HG03460 (cell line): ENCODE measurements around the gene HSPG2.

ENCODE experiments used
- ATAC-seq: cut with Tn5 transposase; IDR thresholded peaks from one replicate; pipeline ENCODE4 v1.9.1; 2021; ENCODE audit not compliant: unreplicated experiment

Gene HSPG2

DNA sequence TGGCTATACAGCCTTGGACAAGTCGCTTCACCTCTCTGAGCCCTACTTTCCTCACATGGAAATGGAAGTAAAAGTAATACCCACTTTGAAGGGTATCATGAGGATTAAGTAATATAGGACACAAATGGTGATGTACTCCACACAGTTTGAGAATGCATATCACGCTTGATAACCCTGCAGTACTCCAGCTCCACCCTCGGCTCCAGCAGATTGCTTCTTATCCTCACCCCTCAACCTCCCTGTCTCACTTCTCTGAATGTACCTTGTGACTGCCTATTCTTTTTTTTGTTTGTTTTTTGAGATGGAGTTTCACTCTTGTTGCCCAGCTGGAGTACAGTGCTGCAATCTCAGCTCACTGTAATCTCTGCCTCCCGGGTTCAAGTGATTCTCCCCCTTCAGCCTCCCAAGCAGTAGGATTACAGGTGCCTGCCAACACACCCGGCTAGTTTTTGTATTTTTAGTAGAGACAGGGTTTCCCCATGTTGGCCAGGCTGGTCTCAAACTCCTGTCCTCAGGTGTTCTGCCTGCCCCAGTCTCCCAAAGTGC is 69.6 kb downstream of the HSPG2 start:
- no peak for ATAC-seq

- ATAC-seq, result no peak
Measured at GRCh38 chr1:21866707-21867043, 70.4 kb downstream of the HSPG2 start.

DNA sequence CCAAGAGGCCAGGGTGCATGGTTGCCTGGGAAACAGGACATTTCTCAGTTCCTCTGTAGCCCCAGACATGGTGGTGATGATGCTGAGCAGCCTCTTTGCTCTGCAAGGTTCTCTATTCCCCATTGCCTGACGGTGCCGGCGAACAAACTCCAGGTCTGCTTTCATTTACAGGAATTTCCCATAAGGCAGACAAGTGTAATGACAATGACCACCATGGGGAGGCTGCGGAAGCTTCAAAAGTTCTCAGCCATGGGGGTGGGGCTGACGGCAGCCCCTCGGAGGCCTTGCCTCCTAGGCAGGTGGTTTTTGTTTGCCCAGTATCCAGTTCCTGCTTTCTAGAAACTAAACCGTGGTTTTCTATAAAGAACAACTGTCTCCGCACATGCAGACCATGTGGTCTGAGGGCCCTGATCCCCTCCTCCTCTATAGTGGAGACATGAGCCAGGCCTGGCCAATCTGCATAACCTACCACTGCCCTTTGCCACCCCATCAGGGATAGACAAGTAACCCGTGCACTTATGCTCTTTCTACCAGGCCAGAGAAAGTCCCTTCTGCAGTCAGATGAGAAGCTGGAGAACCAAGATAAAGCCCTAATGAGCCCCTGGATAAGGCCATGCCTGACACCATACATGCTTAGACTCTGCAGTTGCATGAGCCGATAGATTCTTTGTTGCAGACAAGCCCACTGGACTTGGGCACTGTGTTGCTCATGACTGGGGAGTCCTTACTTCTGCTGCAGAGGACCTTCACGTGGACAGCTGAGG is 71.0 kb downstream of the HSPG2 start:
- ATAC-seq, result peak; percentile 64

DNA sequence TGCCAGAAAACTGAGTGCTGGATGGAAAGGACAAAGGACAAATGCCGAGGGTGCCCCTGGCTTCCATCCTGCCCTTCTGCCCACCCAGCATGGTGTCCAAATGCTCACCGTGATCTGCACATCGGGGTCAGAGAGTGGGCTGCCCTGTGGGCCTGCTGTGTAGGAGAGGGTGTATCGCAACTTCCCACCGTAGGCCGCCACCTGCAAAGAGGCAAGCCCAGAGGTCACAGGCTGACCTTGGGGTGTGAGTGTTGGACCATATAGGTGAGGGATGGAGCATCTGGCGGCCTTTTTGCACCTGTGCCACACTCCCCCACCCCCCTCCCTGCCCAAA is 71.5 kb downstream of the HSPG2 start:
- ATAC-seq, result peak; percentile 14

GRCh38 chr1:21864730-21865129 is 72.4 kb downstream of the HSPG2 start:
- ATAC-seq, result no peak

DNA sequence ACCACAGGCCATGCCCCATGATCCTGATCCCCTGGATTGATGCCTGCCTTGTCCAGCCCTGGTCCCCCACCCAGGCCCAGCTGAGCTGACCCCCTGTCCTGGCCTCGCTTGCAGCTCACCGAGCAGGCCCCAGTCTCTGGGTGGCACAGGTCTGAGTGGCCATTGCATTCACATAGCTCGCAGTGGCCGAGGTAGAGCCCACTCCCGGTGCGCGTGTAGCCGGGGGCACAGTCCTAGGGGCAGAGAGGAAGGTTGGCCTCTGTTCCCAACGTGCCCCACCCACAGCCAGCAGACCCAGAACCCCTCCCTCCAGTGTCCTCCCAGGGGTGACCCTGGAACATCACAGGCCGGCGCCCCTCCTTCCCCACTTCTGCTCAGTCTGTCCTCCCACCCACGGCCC is 73.1 kb downstream of the HSPG2 start:
- ATAC-seq, result no peak

GRCh38 chr1:21861602-21862429 is 75.3 kb downstream of the HSPG2 start:
- ATAC-seq, result no peak

DNA sequence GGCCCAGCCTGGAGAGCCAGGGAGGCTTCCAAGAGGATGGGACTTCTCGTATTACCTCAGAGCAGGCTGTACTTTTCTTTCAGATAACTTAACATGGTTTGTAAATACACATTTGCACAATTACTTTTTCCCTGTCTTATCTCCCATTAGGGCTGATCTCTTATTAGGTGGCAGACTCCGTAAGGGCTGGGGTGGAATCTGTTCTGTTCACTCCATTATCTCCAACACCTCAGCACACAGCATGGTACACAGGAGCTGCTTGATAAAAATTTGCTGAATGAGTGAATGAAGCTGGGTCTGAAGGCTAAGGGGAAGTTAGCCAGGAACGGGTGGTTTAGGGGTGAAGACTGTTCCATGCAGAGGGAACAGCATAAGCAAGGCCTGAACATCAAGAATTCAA is 76.1 kb downstream of the HSPG2 start:
- no peak for ATAC-seq

DNA sequence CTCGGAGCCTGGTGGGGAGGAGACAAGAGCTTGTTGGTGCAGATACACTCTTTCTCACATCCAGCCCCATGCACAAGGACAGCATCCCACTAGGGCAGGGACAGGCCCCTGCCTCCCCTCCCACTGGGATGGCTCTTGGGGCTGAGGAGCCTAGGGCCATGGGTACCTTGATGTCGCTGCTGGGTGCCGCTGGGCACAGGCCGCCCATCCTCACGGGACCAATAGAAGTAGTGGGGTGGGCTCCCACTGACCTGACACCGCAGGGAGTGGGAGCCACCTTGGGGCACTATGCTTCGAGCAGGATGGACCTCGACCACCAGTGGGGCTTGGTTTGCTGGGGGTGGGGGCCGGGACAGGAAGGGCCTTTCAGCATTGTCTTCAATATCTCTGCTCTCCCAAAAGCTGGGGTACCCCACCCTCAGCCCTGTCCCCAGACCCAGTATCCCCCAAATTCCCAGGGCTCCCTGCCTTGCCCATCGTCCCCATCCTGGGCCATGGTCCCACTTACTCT is 77.4 kb downstream of the HSPG2 start:
- ATAC-seq, result no peak

DNA sequence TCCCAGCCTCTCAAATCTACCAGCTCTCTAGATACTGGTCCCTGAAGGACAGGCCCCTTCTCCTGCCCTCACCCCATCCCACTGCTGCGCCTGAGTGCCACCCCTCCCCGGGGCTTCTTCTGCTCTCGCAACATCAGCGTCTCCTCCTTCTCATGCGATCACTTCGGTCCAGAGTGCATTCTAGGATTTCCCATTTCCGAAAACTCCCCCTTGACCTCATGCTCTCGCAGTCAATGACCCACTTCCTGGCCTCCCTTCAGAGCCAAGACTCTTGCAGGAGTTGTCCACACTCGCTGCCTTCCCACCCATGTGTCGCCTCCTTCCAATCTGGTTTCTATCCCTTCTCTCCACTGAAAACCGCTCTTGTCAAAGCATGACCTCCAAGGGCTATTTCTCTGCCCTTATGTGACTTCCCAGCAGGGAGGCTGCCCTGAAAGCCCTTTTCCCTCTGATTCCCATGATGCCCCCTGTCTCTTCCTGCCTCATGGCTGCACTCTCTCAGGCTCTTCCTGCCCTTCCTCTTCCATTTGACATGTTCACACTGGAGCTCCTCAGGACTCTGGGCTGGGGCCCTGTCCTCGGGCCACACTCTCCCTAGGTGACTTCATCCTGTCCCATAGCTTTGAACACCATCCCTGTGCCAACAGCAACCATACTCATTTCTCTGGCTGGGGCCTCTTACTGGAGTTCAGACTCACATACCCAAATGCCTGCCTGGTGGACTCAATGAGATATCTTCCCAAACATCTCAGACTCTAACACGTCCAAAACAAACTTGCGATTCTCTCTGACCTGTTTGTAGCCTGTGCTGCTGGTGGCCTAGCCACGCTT is 79.1 kb downstream of the HSPG2 start:
- no peak for ATAC-seq

- no peak for ATAC-seq
Measured at GRCh38 chr1:21857142-21857839, 79.8 kb downstream of the HSPG2 start.

- no peak for ATAC-seq
Measured at GRCh38 chr1:21855257-21856096, 81.6 kb downstream of the HSPG2 start.

- no peak for ATAC-seq
Measured at GRCh38 chr1:21854751-21855131, 82.4 kb downstream of the HSPG2 start.

- ATAC-seq, result no peak
Measured at GRCh38 chr1:21854090-21854750, 82.9 kb downstream of the HSPG2 start.

DNA sequence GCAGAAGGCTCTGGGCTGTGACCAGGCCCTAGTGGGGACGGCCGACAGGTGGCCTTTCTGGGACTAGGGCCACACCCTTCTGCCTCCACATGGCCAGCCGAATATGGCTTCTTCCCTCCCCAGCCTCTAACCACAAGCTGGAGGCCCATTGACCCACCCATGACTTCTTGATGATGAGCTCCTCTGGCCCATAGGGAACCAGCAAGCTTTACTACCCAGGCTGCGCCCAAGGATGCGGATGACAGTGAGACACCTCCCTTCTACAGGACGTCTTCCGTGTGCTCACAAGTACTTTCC is 84.0 kb downstream of the HSPG2 start:
- ATAC-seq, result no peak

GRCh38 chr1:21852282-21853130 is 84.6 kb downstream of the HSPG2 start:
- peak; percentile 50 for ATAC-seq

- ATAC-seq, result no peak
Measured at GRCh38 chr1:21851430-21852250, 85.5 kb downstream of the HSPG2 start.
